Lower lobe of right lung (tissue), 2 donors: Measurements from ENCODE around the gene AGER. TPM values are rescaled to one million over a fixed set of nuclear protein-coding genes. Genes with fewer than 3 reads are reported as not detected.

Experiments
- ATAC-seq, 2 donors: fragments of 200-7000 bp; cut with Tn5 transposase; one replicate each; pipeline ENCODE4 v1.9.1; 2020 to 2022; ENCODE audit warnings: mild to moderate bottlenecking in 2 of 2, moderate library complexity in 2 of 2
- DNase-seq: peaks from one replicate; pipeline ENCODE4 v3.0.0-alpha.2; 2020
- H3K27ac ChIP-seq: fragments of 200-600 bp; one replicate; pipeline ENCODE4 v1.8.0; 2022
- H3K27me3 ChIP-seq: fragments of 200-600 bp; one replicate; pipeline ENCODE4 v1.8.0; 2022; ENCODE audit warnings: low read depth
- H3K36me3 ChIP-seq: fragments of 200-600 bp; one replicate; pipeline ENCODE4 v1.8.0; 2022; ENCODE audit warnings: mild to moderate bottlenecking
- H3K4me1 ChIP-seq: fragments of 200-600 bp; one replicate; pipeline ENCODE4 v1.8.0; 2022
- H3K4me3 ChIP-seq: fragments of 200-600 bp; one replicate; pipeline ENCODE4 v1.8.0; 2022; ENCODE audit warnings: mild to moderate bottlenecking
- H3K9me3 ChIP-seq: fragments of 200-600 bp; one replicate; pipeline ENCODE4 v1.8.0; 2022
- intact Hi-C: fragments of 100-400 bp; cut with DNase I; formaldehyde crosslinking; loops from one replicate; pipeline ENCODE4 v1.11.0; 2022
- total RNA-seq: library from RNA; stranded (reverse); fragmentation: NEBNext Ultra II Directional; extraction: Animal tissue kit (Norgen Biotek cat#: 25700); gene quantifications from one replicate; pipeline ENCODE4 v1.2.1, GENCODE V29; 2021
- TF ChIP-seq, protein P1 (sequence below): fragments of 200-600 bp; IDR thresholded peaks from one replicate; pipeline ENCODE4 v1.8.0; 2022; ENCODE audit warnings: antibody characterized with exemption, mild to moderate bottlenecking
- donor health status: DM: no; HTN: yes; CAD: no; lungs with severe emphysema.

AGER gene
- total RNA-seq, 1 donor from 2014 or later = 882 TPM

DNA sequence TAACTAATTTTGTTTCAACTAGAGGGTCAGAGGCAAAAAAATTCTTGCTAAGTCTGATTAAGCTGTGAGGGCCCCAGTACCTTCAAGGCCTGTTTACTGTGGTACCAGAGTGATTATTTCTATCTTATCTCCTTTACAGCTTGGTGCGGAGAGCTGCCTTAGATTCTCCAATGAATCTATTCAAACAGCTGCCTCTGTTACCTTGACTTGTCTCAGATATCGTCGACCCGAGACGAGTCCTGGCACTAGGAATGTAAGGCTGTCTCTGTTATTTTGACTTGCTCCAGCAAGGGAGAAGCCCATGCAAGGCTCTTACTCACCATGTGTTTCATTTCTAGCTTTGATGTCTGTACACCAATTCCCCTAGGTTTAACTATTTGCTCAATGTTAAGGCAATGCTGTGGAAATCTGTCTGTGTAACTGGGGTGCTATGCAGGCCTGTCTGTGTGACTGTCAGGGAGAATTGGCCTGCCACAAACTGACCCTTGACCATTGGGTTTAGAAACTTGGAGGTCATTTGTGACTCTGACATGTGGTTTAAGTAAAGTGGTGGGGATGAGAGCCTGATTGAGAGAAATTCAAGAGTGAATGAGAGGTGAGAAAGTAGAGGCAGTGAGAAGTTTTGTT is 43.5 kb downstream of the AGER start:
- no peak overlapping the region for H3K27ac ChIP-seq
- H3K4me1 ChIP-seq = no peaks in the 10 kb centered on the region
- H3K27me3 ChIP-seq = peaks cover 5% of the 10 kb centered on the region
- DNase-seq (no peak), ATAC-seq (no peak)
- H3K4me3 ChIP-seq = no peak overlapping the region
- no peaks in the 10 kb centered on the region for H3K9me3 ChIP-seq
- TF ChIP-seq, protein P1, sequence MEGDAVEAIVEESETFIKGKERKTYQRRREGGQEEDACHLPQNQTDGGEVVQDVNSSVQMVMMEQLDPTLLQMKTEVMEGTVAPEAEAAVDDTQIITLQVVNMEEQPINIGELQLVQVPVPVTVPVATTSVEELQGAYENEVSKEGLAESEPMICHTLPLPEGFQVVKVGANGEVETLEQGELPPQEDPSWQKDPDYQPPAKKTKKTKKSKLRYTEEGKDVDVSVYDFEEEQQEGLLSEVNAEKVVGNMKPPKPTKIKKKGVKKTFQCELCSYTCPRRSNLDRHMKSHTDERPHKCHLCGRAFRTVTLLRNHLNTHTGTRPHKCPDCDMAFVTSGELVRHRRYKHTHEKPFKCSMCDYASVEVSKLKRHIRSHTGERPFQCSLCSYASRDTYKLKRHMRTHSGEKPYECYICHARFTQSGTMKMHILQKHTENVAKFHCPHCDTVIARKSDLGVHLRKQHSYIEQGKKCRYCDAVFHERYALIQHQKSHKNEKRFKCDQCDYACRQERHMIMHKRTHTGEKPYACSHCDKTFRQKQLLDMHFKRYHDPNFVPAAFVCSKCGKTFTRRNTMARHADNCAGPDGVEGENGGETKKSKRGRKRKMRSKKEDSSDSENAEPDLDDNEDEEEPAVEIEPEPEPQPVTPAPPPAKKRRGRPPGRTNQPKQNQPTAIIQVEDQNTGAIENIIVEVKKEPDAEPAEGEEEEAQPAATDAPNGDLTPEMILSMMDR = no peak
- no peaks in the 10 kb centered on the region for H3K36me3 ChIP-seq
- intact Hi-C loops = no loop called here

DNA sequence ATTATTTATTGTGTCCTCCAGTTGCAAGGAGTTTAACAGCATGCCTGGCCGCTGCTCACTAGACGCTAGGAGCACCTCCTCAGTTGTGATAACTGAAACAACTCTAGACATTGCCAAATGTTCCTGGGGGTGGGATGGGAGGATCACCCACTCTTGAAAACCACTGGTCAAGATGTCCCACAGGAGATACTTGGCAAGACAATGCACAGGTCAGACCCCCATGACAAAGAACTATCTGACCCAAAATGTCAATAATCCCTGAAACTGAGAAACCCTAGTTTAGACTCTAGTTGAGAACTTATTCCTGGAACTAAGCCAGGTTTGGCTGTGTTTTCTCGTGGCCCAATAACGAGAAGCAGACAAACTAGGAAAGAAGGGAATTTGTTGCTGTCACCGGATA is 44.5 kb downstream of the AGER start:
- H3K27me3 ChIP-seq = peaks cover 5% of the 10 kb centered on the region
- intact Hi-C loops = no loop called here
- H3K4me3 ChIP-seq = no peak overlapping the region
- no peaks in the 10 kb centered on the region for H3K9me3 ChIP-seq
- no peaks in the 10 kb centered on the region for H3K36me3 ChIP-seq
- H3K27ac ChIP-seq = no peak overlapping the region
- ATAC-seq (no peak), DNase-seq (no peak)
- TF ChIP-seq, protein P1 = no peak
- no peaks in the 10 kb centered on the region for H3K4me1 ChIP-seq

DNA sequence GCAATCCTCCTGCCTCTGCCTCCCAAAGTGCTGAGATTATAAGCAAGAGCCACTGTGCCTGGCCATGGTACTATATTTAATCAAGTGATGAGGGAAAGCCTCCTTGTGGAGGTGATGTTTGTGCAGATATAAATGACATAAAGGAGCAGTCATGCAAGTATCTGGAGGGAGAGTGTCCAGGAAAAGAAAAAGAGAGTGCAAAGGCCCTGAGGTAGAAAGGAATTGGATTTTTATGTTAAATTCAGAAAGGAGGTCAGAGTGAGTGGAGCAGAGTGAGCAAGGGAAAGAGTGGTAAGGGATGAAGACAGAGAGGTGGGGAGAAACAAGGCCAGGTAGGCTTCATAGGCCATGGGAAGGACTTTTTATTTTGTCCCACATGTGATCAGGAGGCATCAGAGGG is 46.6 kb downstream of the AGER start:
- DNase-seq (no peak), ATAC-seq (no peak)
- intact Hi-C loops = no loop called here
- Histone ChIP-seq H3K27me3 (peaks cover 5% of the 10 kb centered on the region), H3K4me1 (no peaks in the 10 kb centered on the region), H3K36me3 (no peaks in the 10 kb centered on the region), H3K27ac (no peak overlapping the region), H3K4me3 (no peak overlapping the region), H3K9me3 (no peaks in the 10 kb centered on the region)
- TF ChIP-seq, protein P1 = no peak

DNA sequence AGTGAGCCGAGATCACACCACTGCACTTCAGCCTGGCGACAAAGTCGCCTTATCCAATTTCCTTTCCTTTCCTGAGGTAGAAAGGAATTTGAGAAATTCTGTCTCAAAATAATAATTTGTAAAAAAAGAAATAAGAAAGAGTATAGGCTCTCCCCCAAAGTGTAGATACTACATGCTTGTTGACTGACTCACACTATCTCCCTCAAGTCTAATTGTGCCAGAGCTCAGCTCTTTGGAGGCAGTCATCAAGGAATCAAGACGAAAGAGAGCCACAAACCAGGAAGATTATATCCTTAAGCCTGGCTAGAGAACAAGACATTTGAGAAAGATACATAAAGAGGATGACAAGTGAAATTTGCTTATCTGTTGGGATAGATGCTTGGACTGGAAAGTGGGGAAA is 50.3 kb downstream of the AGER start:
- TF ChIP-seq, protein P1 = no peak
- no peak overlapping the region for H3K27ac ChIP-seq
- peaks cover 9% of the 10 kb centered on the region for H3K4me1 ChIP-seq
- DNase-seq = no peak
- no peak for ATAC-seq
- no peaks in the 10 kb centered on the region for H3K36me3 ChIP-seq
- no peaks in the 10 kb centered on the region for H3K9me3 ChIP-seq
- H3K27me3 ChIP-seq = no peaks in the 10 kb centered on the region
- no peak overlapping the region for H3K4me3 ChIP-seq
- intact Hi-C loops = no loop called here

DNA sequence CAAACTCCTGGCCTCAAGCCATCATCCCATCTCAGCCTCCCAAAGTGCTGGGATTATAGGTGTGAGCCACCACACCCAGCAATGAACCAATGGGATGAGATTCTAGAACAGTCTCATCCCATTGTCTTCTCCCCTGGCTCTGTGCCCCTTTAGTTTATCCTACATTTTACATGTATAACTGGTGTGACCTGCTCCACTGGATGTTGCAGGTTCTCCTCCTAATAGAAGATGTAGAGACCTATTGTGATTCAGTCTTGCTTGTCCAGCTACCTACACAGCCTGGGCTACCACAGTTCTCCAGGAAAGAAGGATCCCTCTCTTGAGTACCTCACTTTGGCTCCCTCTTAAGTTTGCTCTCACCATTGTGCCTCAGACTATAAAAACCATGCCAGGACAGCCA is 51.9 kb downstream of the AGER start:
- intact Hi-C loops = no loop called here
- H3K4me3 ChIP-seq = no peak overlapping the region
- H3K36me3 ChIP-seq = no peaks in the 10 kb centered on the region
- ATAC-seq (no peak), DNase-seq (no peak)
- H3K27ac ChIP-seq = no peak overlapping the region
- H3K4me1 ChIP-seq = peaks cover 19% of the 10 kb centered on the region
- H3K27me3 ChIP-seq = no peaks in the 10 kb centered on the region
- no peaks in the 10 kb centered on the region for H3K9me3 ChIP-seq
- TF ChIP-seq, protein P1 = no peak
